CD8-positive, alpha-beta memory T cell (primary cell): Measurements from ENCODE around the gene CYP2C9. TPM values are rescaled to one million over a fixed set of nuclear protein-coding genes. Genes with fewer than 3 reads are reported as not detected.
"Not testable (repeated sequence)": the region's sequence is repeated elsewhere in the genome, so short reads cannot be mapped to it uniquely, and the experiment has no call there.

Experiments used
- CTCF ChIA-PET: fragments of 350-600 bp; sonication (Branson Sonifier 250); formaldehyde crosslinking; loops from one replicate; lab custom pipeline; 2021; ENCODE audit warnings: antibody characterized with exemption; lab: Charles Lee
- POLR2A ChIA-PET: fragments of 350-600 bp; sonication (Branson Sonifier 250); formaldehyde crosslinking; loops from one replicate; lab custom pipeline; 2021; ENCODE audit warnings: antibody characterized with exemption; lab: Charles Lee
- DNase-seq, 5 donors: peaks; one replicate each; pipeline versions ENCODE4 v3.0.0 to v3.0.0-alpha.2; 2020 to 2022; ENCODE audit warnings: mixed read lengths in 1 of 5
- H3K27ac ChIP-seq: one replicate; pipeline ENCODE4 v1.7.0; 2013; ENCODE audit warnings: low read depth, mild to moderate bottlenecking, low read length, moderate library complexity
- H3K27me3 ChIP-seq: 2 replicates; pipeline ENCODE4 v1.7.0; 2013; ENCODE audit warnings: low read length, mild to moderate bottlenecking; ENCODE audit not compliant: insufficient read depth, poor library complexity, severe bottlenecking
- H3K36me3 ChIP-seq: 2 replicates; pipeline ENCODE4 v1.7.0; 2013; ENCODE audit warnings: mild to moderate bottlenecking, low read length, moderate library complexity; ENCODE audit not compliant: insufficient read depth
- H3K4me1 ChIP-seq: 2 replicates; pipeline ENCODE4 v1.7.0; 2013; ENCODE audit warnings: mild to moderate bottlenecking, low read length, moderate library complexity; ENCODE audit not compliant: insufficient read depth
- H3K4me3 ChIP-seq: 2 replicates; pipeline ENCODE4 v1.7.0; 2013; ENCODE audit warnings: mild to moderate bottlenecking, low read length
- H3K9me3 ChIP-seq: 2 replicates; pipeline ENCODE4 v1.7.0; 2013; ENCODE audit warnings: mild to moderate bottlenecking, low read length
- H3K27ac Mint-ChIP-seq, 8 donors: one replicate each; pipeline ENCODE4 v1.8.0; 2020 to 2021; ENCODE audit warnings: mixed read lengths in 8 of 8, mild to moderate bottlenecking in 6 of 8, inconsistent platforms in 3 of 8, moderate library complexity in 3 of 8
- H3K27me3 Mint-ChIP-seq, 2 donors: one replicate each; pipeline ENCODE4 v1.8.0; 2020 to 2021; ENCODE audit warnings: mixed read lengths in 2 of 2, mild to moderate bottlenecking in 1 of 2, moderate library complexity in 1 of 2
- H3K36me3 Mint-ChIP-seq, 3 donors: one replicate each; pipeline ENCODE4 v1.8.0; 2020 to 2021; ENCODE audit warnings: mixed read lengths in 3 of 3, inconsistent platforms in 1 of 3, mild to moderate bottlenecking in 1 of 3
- H3K4me1 Mint-ChIP-seq, 3 donors: one replicate each; pipeline ENCODE4 v1.8.0; 2020 to 2021; ENCODE audit warnings: mixed read lengths in 3 of 3, inconsistent platforms in 1 of 3, mild to moderate bottlenecking in 1 of 3
- H3K4me3 Mint-ChIP-seq, 7 donors: one replicate each; pipeline ENCODE4 v1.8.0; 2020 to 2021; ENCODE audit warnings: mixed read lengths in 7 of 7, mild to moderate bottlenecking in 6 of 7, moderate library complexity in 4 of 7, inconsistent platforms in 2 of 7
- H3K9me3 Mint-ChIP-seq, 5 donors: one replicate each; pipeline ENCODE4 v1.8.0; 2020 to 2022; ENCODE audit warnings: mixed read lengths in 5 of 5, mild to moderate bottlenecking in 3 of 5, moderate library complexity in 2 of 5, inconsistent platforms in 1 of 5
- polyA plus RNA-seq: library from polyadenylated mRNA; unstranded; fragments of 300-500 nt; fragmentation: Illumina TruSeq; gene quantifications from one replicate; pipeline ENCODE4 v1.2.3, GENCODE V29; 2021
- total RNA-seq, 2 experiments: library from RNA; stranded (reverse); gene quantifications; one replicate each; pipeline ENCODE4 v1.2.3, GENCODE V29; 2021

Gene CYP2C9
- total RNA-seq, result not detected
- polyA plus RNA-seq, result not detected

GRCh38 chr10:94938383-94938782 lies at the start of gene CYP2C9:
CYP2C9 (plus strand) TSS chr10:94938658; CDS start chr10:94938683, 25 bp downstream.
- ChIA-PET CTCF (no interaction called here), POLR2A (no interaction called here)
- Mint-ChIP-seq H3K4me3 (no peak within 1 kb of the TSS), H3K9me3 (peaks cover 13 to 22% (median 13%) of the 10 kb centered on the region in 5 donors), H3K27ac (no peak within 1 kb of the TSS), H3K4me1 (no peaks in the 10 kb centered on the region), H3K27me3 (no peaks in the 10 kb centered on the region), H3K36me3 (no peaks in the 10 kb centered on the region)
- Histone ChIP-seq H3K9me3 (no peaks in the 10 kb centered on the region), H3K36me3 (no peaks in the 10 kb centered on the region), H3K27me3 (no peaks in the 10 kb centered on the region), H3K27ac (no peak within 1 kb of the TSS), H3K4me1 (no peaks in the 10 kb centered on the region), H3K4me3 (no peak within 1 kb of the TSS)
- DNase-seq, result no peak

GRCh38 chr10:94889123-94889522 lies 49.3 kb upstream of the CYP2C9 start:
- no peaks in the 10 kb centered on the region for H3K27me3 Mint-ChIP-seq
- H3K27me3 ChIP-seq, result no peaks in the 10 kb centered on the region
- no peak overlapping the region for H3K4me3 Mint-ChIP-seq
- no peak for DNase-seq
- H3K36me3 ChIP-seq, result no peaks in the 10 kb centered on the region
- H3K4me1 Mint-ChIP-seq, result no peaks in the 10 kb centered on the region
- H3K4me1 ChIP-seq, result no peaks in the 10 kb centered on the region
- no peaks in the 10 kb centered on the region for H3K9me3 ChIP-seq
- peaks cover 0 to 7% (median 2%) of the 10 kb centered on the region in 5 donors for H3K9me3 Mint-ChIP-seq
- no peaks in the 10 kb centered on the region for H3K36me3 Mint-ChIP-seq
- no peak overlapping the region for H3K4me3 ChIP-seq
- ChIA-PET POLR2A (no interaction called here), CTCF (no interaction called here)
- H3K27ac Mint-ChIP-seq, result no peak overlapping the region
- no peak overlapping the region for H3K27ac ChIP-seq

- no peaks in the 10 kb centered on the region for H3K4me1 ChIP-seq
- no peaks in the 10 kb centered on the region for H3K27me3 Mint-ChIP-seq
- no peak for DNase-seq
- no peaks in the 10 kb centered on the region for H3K9me3 ChIP-seq
- H3K27ac ChIP-seq, result no peak overlapping the region
- CTCF ChIA-PET, result no interaction called here
- H3K4me3 Mint-ChIP-seq, result no peak overlapping the region
- H3K27ac Mint-ChIP-seq, result no peak overlapping the region
- H3K4me3 ChIP-seq, result no peak overlapping the region
- peaks cover 0 to 7% (median 2%) of the 10 kb centered on the region in 5 donors for H3K9me3 Mint-ChIP-seq
- POLR2A ChIA-PET, result no interaction called here
- no peaks in the 10 kb centered on the region for H3K4me1 Mint-ChIP-seq
- no peaks in the 10 kb centered on the region for H3K36me3 Mint-ChIP-seq
- H3K27me3 ChIP-seq, result no peaks in the 10 kb centered on the region
- H3K36me3 ChIP-seq, result no peaks in the 10 kb centered on the region
Measured at GRCh38 chr10:94890264-94891022, 48.0 kb upstream of the CYP2C9 start.

- H3K36me3 Mint-ChIP-seq, H3K4me1 ChIP-seq, POLR2A ChIA-PET, H3K9me3 Mint-ChIP-seq, CTCF ChIA-PET, H3K4me3 Mint-ChIP-seq, H3K9me3 ChIP-seq, H3K4me1 Mint-ChIP-seq, H3K36me3 ChIP-seq, H3K27ac Mint-ChIP-seq, H3K27me3 Mint-ChIP-seq, H3K27me3 ChIP-seq, DNase-seq, H3K4me3 ChIP-seq, H3K27ac ChIP-seq: not testable (repeated sequence)
Measured at GRCh38 chr10:94898414-94898813, 40.0 kb upstream of the CYP2C9 start.

GRCh38 chr10:94902080-94902479 lies 36.4 kb upstream of the CYP2C9 start:
- Histone ChIP-seq H3K36me3 (no peaks in the 10 kb centered on the region), H3K4me1 (no peaks in the 10 kb centered on the region), H3K9me3 (no peaks in the 10 kb centered on the region), H3K27ac (no peak overlapping the region), H3K4me3 (no peak overlapping the region), H3K27me3 (no peaks in the 10 kb centered on the region)
- no peaks in the 10 kb centered on the region for H3K36me3 Mint-ChIP-seq
- CTCF ChIA-PET, result no interaction called here
- no peak for DNase-seq
- H3K27ac Mint-ChIP-seq, result no peak overlapping the region
- no peaks in the 10 kb centered on the region for H3K27me3 Mint-ChIP-seq
- POLR2A ChIA-PET, result no interaction called here
- no peaks in the 10 kb centered on the region for H3K4me1 Mint-ChIP-seq
- H3K4me3 Mint-ChIP-seq, result no peak overlapping the region
- peaks cover 0 to 6% (median 4%) of the 10 kb centered on the region in 5 donors for H3K9me3 Mint-ChIP-seq

GRCh38 chr10:94902570-94902969 lies 35.9 kb upstream of the CYP2C9 start:
- no peak for DNase-seq
- H3K4me1 Mint-ChIP-seq, result no peaks in the 10 kb centered on the region
- Histone ChIP-seq H3K36me3 (no peaks in the 10 kb centered on the region), H3K27me3 (no peaks in the 10 kb centered on the region), H3K4me1 (no peaks in the 10 kb centered on the region), H3K9me3 (no peaks in the 10 kb centered on the region), H3K4me3 (no peak overlapping the region), H3K27ac (no peak overlapping the region)
- no peak overlapping the region for H3K4me3 Mint-ChIP-seq
- CTCF ChIA-PET, result no interaction called here
- H3K27me3 Mint-ChIP-seq, result no peaks in the 10 kb centered on the region
- POLR2A ChIA-PET, result no interaction called here
- H3K9me3 Mint-ChIP-seq, result peaks cover 0 to 7% (median 4%) of the 10 kb centered on the region in 5 donors
- no peak overlapping the region for H3K27ac Mint-ChIP-seq
- H3K36me3 Mint-ChIP-seq, result no peaks in the 10 kb centered on the region

- DNase-seq, H3K36me3 Mint-ChIP-seq, CTCF ChIA-PET, H3K27ac Mint-ChIP-seq, H3K36me3 ChIP-seq, POLR2A ChIA-PET, H3K27me3 Mint-ChIP-seq, H3K9me3 ChIP-seq, H3K27ac ChIP-seq, H3K4me1 ChIP-seq, H3K4me1 Mint-ChIP-seq, H3K4me3 ChIP-seq, H3K4me3 Mint-ChIP-seq, H3K27me3 ChIP-seq: not testable (repeated sequence)
- H3K9me3 Mint-ChIP-seq, result peaks cover 2 to 14% (median 5%) of the 10 kb centered on the region in 5 donors
Measured at GRCh38 chr10:94904506-94905148, 33.8 kb upstream of the CYP2C9 start.

GRCh38 chr10:94916423-94916822 lies 22.0 kb upstream of the CYP2C9 start:
- CTCF ChIA-PET, result no interaction called here
- Mint-ChIP-seq H3K4me3 (no peak overlapping the region), H3K27me3 (no peaks in the 10 kb centered on the region), H3K9me3 (peaks cover 6 to 16% (median 13%) of the 10 kb centered on the region in 5 donors), H3K36me3 (no peaks in the 10 kb centered on the region), H3K27ac (no peak overlapping the region), H3K4me1 (no peaks in the 10 kb centered on the region)
- POLR2A ChIA-PET, result no interaction called here
- Histone ChIP-seq H3K36me3 (no peaks in the 10 kb centered on the region), H3K27ac (no peak overlapping the region), H3K4me3 (no peak overlapping the region), H3K9me3 (no peaks in the 10 kb centered on the region), H3K27me3 (no peaks in the 10 kb centered on the region), H3K4me1 (no peaks in the 10 kb centered on the region)
- no peak for DNase-seq
